COLO668 (cell line): ENCODE data around the gene ADGRL1.
"Not testable (repeated sequence)": the region's sequence is repeated elsewhere in the genome, so short reads cannot be mapped to it uniquely, and the experiment has no call there.

Source experiments
- DNase-seq: peaks from one replicate; lab custom pipeline; 2025; ENCODE audit not compliant: unreplicated experiment; lab: John Stamatoyannopoulos, UW

The ADGRL1 gene

GRCh38 chr19:14218620-14219330, 12.8 kb upstream of the ADGRL1 start:
- no peak for DNase-seq

DNA sequence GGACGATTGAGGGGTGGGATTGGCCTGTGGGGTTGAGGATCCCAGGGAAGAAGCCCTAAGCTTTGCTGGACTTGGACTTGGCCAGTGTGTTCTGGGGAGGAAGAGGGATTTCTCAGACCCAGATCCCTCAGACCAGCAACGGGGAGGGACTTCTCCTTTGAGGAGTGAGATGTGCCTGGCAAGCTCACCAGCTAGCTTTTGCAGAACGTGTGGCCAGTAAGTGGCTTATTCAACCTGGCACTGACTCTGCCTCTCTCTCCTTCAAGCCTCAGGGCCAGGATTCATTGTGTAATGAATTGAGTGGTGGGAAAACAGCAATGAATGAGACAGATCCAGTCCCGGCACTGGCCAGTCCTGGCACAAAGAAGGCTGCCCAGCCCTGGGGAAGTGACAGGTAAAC, 11.9 kb upstream of the ADGRL1 start:
- not testable (repeated sequence) for DNase-seq

DNA sequence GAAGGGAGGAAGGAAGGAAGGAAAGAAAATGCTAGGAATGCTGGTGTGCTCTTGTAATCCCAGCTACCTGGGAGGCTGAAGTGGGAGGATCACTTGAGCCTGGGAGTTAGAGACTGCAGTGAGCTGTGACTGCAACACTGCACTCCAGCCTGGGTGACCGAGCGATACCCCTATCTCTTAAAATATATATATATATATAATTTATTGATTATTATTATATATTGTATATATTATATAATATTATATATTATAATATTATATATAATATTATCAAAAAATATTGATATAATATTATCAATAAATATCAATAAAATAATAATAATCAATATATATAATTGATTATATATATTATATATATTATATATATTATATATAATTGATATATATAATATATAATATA, 8.6 kb upstream of the ADGRL1 start:
- no peak for DNase-seq

DNA sequence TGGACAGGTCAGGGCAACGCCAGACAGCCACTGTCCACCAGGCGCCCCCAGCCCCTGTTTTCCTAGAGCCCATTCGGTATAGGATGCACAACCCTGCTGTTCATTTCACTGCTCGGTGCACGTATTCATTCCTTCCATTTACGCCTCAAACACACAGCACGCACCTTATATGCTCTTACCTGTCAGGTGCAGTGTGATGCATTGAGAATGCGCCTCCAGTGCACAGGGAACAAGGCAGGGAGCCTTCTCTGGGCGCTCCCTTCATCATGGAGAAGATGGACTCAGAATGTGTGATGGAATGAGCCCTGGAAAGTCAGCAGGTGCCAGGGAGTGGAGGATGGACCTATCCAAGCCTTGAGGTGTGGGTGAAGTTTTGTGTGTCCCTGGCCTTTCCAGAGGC, 4.2 kb upstream of the ADGRL1 start:
- not testable (repeated sequence) for DNase-seq

DNA sequence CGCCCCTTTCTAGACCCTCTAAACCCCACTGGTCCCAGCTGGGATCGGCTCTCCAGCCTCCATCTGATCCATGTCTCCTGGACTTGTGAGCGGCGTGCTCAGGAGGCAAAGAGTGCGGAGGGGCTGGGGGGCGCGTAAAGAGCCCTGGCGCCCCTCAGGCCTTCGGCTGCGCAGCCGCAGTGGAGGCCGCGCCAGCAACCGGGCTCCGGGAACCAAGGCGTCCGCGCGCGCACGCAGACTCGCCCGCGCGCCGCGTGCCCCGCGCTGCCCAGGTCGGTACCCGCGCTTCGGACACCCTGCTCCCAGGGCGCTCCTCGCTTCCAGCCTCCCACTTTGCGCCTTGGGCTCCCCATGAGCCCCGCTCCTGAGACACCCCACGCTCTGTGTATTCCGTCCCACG, 3.4 kb upstream of the ADGRL1 start:
- DNase-seq: not testable (repeated sequence)

DNA sequence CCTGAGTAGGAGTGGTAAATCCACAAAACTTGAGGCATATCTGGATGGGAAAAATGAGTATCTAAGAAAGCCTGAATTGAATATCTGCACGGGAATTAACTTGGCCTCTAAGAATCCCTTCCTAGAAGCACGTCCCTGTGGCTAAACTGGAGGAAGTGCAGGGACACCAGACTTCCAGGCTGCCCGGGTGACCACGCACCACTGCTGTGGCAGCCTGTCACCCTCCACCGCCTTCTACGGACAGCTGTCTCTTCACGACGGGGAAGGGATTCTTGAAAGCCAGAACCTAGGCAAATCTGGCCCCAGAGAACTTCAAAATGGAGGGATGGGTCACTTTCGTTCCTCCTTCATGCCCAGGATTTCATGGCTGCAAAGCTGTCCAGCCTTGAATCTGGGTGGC, 2.5 kb upstream of the ADGRL1 start:
- DNase-seq: not testable (repeated sequence)

DNA sequence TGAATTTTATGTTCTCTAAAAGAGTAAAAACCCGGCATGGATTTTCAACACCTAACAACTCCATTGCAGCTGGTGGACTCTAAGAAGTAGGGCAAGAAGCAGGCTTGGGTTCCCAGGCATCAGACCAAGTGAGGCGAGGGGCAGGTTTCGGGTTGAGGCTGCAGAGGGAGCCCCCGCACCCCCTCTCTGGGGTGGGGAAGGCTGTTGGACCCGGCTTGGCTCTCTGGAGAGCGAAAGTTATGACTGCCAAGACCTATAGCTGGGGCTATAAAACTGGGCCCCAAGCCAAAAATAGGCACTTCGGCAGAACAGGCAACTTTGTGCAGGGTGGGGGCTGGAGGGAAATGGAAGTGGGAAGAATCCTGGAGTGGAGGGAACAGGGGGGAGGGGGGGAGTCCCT, 1.8 kb upstream of the ADGRL1 start:
- not testable (repeated sequence) for DNase-seq

GRCh38 chr19:14206737-14207726, 1.1 kb upstream of the ADGRL1 start:
- peak; percentile 78 for DNase-seq

DNA sequence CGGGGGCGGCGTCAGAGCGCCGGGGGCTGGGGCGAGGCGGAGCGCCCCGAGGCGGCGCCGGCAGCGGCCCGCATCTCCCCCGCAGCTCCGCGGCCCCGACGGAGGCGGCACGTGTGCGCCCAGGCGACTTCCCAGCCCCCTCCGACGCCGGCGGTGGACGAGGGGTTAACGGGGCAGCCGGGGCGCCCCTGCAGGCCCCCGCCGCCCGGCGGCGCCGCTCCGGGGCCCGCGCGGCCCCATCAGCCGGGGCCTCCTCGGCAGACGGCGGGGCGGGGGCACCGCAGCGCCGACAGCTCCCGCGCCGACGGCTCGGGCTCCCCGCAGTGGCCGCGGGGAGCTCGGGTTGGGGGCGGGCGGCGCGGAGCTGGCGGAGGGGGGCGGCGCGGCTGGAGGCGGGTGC, 339 bp upstream of the ADGRL1 start:
- peak; percentile 10 for DNase-seq

- DNase-seq: not testable (repeated sequence)
Measured at GRCh38 chr19:14204676-14205451, 1.1 kb downstream of the ADGRL1 start.

GRCh38 chr19:14204219-14204618, 1.8 kb downstream of the ADGRL1 start:
- not testable (repeated sequence) for DNase-seq

DNA sequence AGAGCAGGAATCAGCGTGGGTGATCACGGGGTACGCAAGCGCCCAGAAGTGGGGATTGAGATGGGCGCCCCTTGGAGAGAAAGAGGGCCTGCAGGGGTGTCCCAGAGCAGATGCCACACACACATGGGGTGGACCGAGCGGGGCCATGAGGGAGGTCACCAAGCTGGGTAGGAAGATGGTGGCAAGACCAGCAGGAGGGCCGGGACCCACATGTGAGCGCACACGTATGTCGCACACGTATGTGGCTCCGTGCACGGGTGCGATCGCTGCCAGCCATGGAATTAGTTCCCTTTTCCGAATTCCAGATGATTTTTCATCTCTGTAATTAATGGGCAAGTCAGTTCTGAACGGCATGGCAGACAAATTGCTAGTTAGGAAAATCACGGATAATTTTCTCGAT, 2.2 kb downstream of the ADGRL1 start:
- not testable (repeated sequence) for DNase-seq

DNA sequence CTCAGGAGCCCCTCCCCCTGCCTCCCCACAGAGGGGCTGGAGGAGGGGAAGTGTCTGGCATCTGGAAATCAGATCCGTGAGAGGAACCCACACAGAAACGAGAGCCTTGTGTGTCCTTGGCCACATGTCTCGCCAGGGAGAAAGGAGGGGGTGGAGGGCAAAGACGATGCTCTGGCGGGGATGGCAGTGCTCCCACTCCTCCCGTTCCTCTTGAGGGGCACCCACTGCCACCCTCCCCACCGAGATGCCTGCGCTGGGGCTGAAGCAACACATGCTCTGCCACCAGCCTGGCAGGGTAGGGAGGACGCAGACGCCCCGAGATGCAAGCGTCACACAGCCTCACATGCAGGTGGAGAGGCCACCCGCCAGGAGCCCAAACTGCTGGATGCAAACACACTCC, 2.8 kb downstream of the ADGRL1 start:
- DNase-seq: peak; percentile 3

- not testable (repeated sequence) for DNase-seq
Measured at GRCh38 chr19:14201481-14201880, 4.5 kb downstream of the ADGRL1 start.

GRCh38 chr19:14200147-14200841, 5.7 kb downstream of the ADGRL1 start:
- DNase-seq: peak; percentile 4

DNA sequence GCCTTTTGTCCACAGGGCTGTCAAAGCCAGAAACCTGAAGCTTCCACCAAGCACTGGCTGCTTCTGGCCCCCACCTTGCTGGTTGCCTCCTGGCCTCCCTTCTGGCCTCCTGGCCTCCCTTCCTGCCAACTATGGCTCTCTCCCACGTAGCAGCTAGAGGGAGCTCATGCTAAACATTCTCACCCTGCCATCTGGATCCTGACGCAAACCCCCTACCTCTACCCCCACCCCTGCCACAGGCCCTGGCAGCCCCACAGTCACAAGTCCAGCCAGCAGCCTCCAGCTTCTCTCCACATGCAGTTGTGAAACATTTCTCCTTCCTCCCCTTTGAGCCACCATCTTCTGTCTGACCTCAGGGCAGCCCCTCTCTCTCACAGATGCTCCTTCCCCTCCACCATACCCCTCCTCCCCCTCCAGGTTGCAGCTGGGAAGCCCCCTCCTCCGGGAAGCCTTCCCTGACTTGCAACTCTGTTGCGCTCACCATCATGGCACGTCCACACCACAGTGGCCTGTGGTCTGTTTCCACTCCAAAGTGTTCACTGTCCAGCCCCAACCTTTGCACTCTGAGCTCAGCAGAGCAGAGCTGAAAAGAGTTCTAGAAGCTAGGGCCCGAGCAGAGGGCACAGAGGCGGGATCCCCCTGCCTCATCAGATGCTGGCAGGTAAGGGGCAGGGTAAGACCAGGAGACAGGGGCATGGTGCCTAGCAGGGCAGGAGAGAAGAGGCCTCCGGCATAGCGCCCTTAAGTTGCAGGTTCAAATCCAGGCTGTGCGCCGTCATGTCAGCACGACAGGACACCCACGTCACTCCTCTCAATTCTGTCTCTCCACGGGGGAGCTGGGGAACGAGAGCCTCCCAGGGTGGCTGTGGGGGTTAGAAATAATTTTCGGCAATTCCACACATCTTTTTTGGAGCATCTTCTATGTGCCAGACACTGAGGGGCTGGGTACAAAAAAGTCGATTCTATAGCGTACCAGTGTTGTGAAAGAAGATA, 7.3 kb downstream of the ADGRL1 start:
- no peak for DNase-seq

DNA sequence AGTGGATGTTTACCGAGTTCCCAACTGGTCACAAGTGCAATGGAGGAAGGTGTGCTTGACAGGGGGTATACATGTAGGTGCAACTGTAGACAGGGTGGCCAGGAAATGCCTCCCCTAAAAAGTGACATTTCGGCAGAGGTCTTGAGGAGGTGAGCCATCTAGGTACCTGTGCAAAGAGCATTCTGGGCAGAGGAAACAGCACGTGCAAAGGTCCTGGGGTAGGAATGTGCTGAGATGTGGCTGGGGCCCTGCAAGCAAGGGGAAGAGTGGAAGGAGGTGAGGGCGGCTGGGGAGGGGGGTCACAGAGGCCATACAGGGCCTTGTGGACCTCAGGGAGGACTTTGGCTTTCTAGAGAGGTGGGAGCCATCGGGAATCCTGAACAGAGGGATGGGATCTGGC, 8.1 kb downstream of the ADGRL1 start:
- DNase-seq: no peak

DNA sequence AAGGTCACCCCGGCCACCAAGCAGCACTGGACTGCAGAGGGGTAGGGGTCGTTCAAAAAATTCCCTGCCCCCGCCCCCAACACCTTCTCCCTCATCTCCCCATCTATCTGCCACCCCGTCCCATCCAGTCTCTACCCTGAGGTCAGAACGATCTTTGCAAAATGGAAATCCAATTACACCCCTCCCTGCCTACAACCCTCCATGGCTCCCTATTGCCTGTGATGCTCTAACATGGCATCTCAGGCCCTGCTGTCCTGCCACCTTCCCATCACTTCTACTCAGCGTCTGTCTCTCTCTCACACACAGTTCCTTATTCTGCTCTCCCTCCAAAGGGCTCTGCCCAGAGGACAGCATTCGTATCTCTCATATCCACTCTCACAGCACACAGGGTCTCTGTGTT, 8.7 kb downstream of the ADGRL1 start:
- not testable (repeated sequence) for DNase-seq

- peak; percentile 70 for DNase-seq
Measured at GRCh38 chr19:14196105-14196504, 9.9 kb downstream of the ADGRL1 start.
